ENCODE measurements around the gene KNL1. TPM values are rescaled to one million over a fixed set of nuclear protein-coding genes. Genes with fewer than 3 reads are reported as not detected.

The KNL1 gene
- total and polyA plus RNA-seq, 12 donors, result 0.10 to 2.6 (median 0.63) TPM

- intact Hi-C loops (cut with DNase I), result loop anchor here in 3 of 10 donors (5.0 to 10.0 kb wide), 3 partner anchors 56 to 199 kb away; partner anchors contain the start of gene VPS18 (in 1 of the 3)
- H3K9me3 ChIP-seq, result no peaks in the 10 kb centered on the region
- no peaks in the 10 kb centered on the region for H3K27me3 ChIP-seq
- no peak for DNase-seq
- H3K27ac ChIP-seq, result peak overlapping the region in 1 of 10 donors; percentile 98
- peaks cover 0 to 24% (median 18%) of the 10 kb centered on the region in 9 donors for H3K4me1 ChIP-seq
- TF ChIP-seq, protein P1, sequence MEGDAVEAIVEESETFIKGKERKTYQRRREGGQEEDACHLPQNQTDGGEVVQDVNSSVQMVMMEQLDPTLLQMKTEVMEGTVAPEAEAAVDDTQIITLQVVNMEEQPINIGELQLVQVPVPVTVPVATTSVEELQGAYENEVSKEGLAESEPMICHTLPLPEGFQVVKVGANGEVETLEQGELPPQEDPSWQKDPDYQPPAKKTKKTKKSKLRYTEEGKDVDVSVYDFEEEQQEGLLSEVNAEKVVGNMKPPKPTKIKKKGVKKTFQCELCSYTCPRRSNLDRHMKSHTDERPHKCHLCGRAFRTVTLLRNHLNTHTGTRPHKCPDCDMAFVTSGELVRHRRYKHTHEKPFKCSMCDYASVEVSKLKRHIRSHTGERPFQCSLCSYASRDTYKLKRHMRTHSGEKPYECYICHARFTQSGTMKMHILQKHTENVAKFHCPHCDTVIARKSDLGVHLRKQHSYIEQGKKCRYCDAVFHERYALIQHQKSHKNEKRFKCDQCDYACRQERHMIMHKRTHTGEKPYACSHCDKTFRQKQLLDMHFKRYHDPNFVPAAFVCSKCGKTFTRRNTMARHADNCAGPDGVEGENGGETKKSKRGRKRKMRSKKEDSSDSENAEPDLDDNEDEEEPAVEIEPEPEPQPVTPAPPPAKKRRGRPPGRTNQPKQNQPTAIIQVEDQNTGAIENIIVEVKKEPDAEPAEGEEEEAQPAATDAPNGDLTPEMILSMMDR (IDR thresholded peaks at IDR 0.05), result no peak
- H3K36me3 ChIP-seq, result peaks cover 0 to 38% (median 0%) of the 10 kb centered on the region in 9 donors
- no peak for ATAC-seq
- H3K4me3 ChIP-seq, result peak overlapping the region in 2 of 10 donors; percentile 85 to 90
- WGBS, 2 donors, result 82 to 84% methylated on average over 11 of the region's 11 CpGs
Observed at GRCh38 chr15:40696228-40696627, 102.2 kb downstream of the KNL1 start.

- Histone ChIP-seq H3K36me3 (peaks cover 0 to 39% (median 0%) of the 10 kb centered on the region in 9 donors), H3K9me3 (no peaks in the 10 kb centered on the region), H3K27ac (no peak overlapping the region), H3K27me3 (no peaks in the 10 kb centered on the region), H3K4me1 (peaks cover 0 to 24% (median 18%) of the 10 kb centered on the region in 9 donors), H3K4me3 (no peak overlapping the region)
- DNase-seq (no peak), ATAC-seq (no peak)
- 93 to 95% methylated on average over 7 of the region's 7 CpGs for WGBS, 2 donors
- TF ChIP-seq, protein P1 (IDR thresholded peaks at IDR 0.05), result no peak
- intact Hi-C loops (cut with DNase I), result loop anchor here in 3 of 10 donors (5.0 to 10.0 kb wide), 3 partner anchors 54 to 197 kb away; partner anchors contain the start of gene VPS18 (in 1 of the 3)
Observed at GRCh38 chr15:40697916-40698315, 103.9 kb downstream of the KNL1 start.

- peaks cover 0 to 56% (median 0%) of the 10 kb centered on the region in 9 donors for H3K36me3 ChIP-seq
- TF ChIP-seq, protein P1 (IDR thresholded peaks at IDR 0.05), result peak in 3 of 9 donors; percentile 6 to 18 (median 10)
- intact Hi-C loops (cut with DNase I), result no loop called here
- H3K9me3 ChIP-seq, result no peaks in the 10 kb centered on the region
- DNase-seq (no peak), ATAC-seq (no peak)
- H3K4me3 ChIP-seq, result no peak overlapping the region
- no peak overlapping the region for H3K27ac ChIP-seq
- 93 to 95% methylated on average over 7 of the region's 7 CpGs for WGBS, 2 donors
- no peaks in the 10 kb centered on the region for H3K27me3 ChIP-seq
- no peaks in the 10 kb centered on the region for H3K4me1 ChIP-seq
Observed at GRCh38 chr15:40702077-40702476, 108.0 kb downstream of the KNL1 start.

GRCh38 chr15:40706121-40706520, 112.1 kb downstream of the KNL1 start:
- WGBS, 2 donors, result 95 to 97% methylated on average over 2 of the region's 2 CpGs
- ATAC-seq, result no peak
- TF ChIP-seq, protein P1 (IDR thresholded peaks at IDR 0.05), result no peak
- Histone ChIP-seq H3K9me3 (no peaks in the 10 kb centered on the region), H3K27ac (no peak overlapping the region), H3K27me3 (no peaks in the 10 kb centered on the region), H3K4me3 (no peak overlapping the region), H3K4me1 (no peaks in the 10 kb centered on the region), H3K36me3 (peaks cover 0 to 66% (median 0%) of the 10 kb centered on the region in 9 donors)
- no peak for DNase-seq
- intact Hi-C loops (cut with DNase I), result no loop called here

Other genes starting within 250 kb of the KNL1 start
- gene PHGR1, start 243.2 kb upstream of the KNL1 start, total RNA-seq, result not detected
- not detected for gene PHGR1, start 243.2 kb upstream of the KNL1 start, polyA plus RNA-seq
- gene DISP2, start 236.0 kb upstream of the KNL1 start, total RNA-seq, result 1 to 10 TPM in 2 of 10 donors, under 1 TPM in 8; 0.08 to 1.3 (median 0.71) TPM
- gene DISP2, start 236.0 kb upstream of the KNL1 start, polyA plus RNA-seq, result 1 to 10 TPM in 1 of 2 donors, under 1 TPM in 1; 0.16 to 2.7 TPM
- gene KNSTRN, start 211.5 kb upstream of the KNL1 start, total RNA-seq, result 10 to 100 TPM in 3 of 10 donors, 1 to 10 TPM in 7; 5.3 to 16.0 (median 8.3) TPM
- gene KNSTRN, start 211.5 kb upstream of the KNL1 start, polyA plus RNA-seq, result 10 to 100 TPM in 1 of 2 donors, 1 to 10 TPM in 1; 8.2 to 13.1 TPM
- gene IVD, start 188.5 kb upstream of the KNL1 start, total RNA-seq, result 100 to 1,000 TPM in 7 of 10 donors, 10 to 100 TPM in 3; 71.1 to 143 (median 109) TPM
- gene IVD, start 188.5 kb upstream of the KNL1 start, polyA plus RNA-seq, result 10 to 100 TPM; 42.2 to 44.4 TPM
- 10 to 100 TPM; 12.1 to 17.8 (median 16.0) TPM for gene BAHD1, start 153.3 kb upstream of the KNL1 start, total RNA-seq
- gene BAHD1, start 153.3 kb upstream of the KNL1 start, polyA plus RNA-seq, result 1 to 10 TPM; 8.9 to 9.7 TPM
- gene CHST14, start 123.3 kb upstream of the KNL1 start, total RNA-seq, result 10 to 100 TPM in 2 of 10 donors, 1 to 10 TPM in 8; 5.7 to 11.5 (median 9.0) TPM
- gene CHST14, start 123.3 kb upstream of the KNL1 start, polyA plus RNA-seq, result 1 to 10 TPM; 5.3 to 8.8 TPM
- 10 to 100 TPM; 16.0 to 30.1 (median 21.6) TPM for gene CCDC32, start 29.2 kb upstream of the KNL1 start, total RNA-seq
- gene CCDC32, start 29.2 kb upstream of the KNL1 start, polyA plus RNA-seq, result 10 to 100 TPM; 25.0 to 37.5 TPM
- gene RPUSD2, start 24.9 kb upstream of the KNL1 start, total RNA-seq, result 10 to 100 TPM in 6 of 10 donors, 1 to 10 TPM in 4; 7.4 to 14.8 (median 10.7) TPM
- gene RPUSD2, start 24.9 kb upstream of the KNL1 start, polyA plus RNA-seq, result 10 to 100 TPM in 1 of 2 donors, 1 to 10 TPM in 1; 9.6 to 11.0 TPM
- 1 to 10 TPM in 2 of 10 donors, under 1 TPM in 8; 0.30 to 3.6 (median 0.76) TPM for gene RAD51, start 100.9 kb downstream of the KNL1 start, total RNA-seq
- gene RAD51, start 100.9 kb downstream of the KNL1 start, polyA plus RNA-seq, result under 1 TPM in 1 of 2 donors, not detected in 1; 0.43 TPM
- 10 to 100 TPM; 12.2 to 20.9 (median 17.6) TPM for gene RMDN3, start 161.0 kb downstream of the KNL1 start, total RNA-seq
- gene RMDN3, start 161.0 kb downstream of the KNL1 start, polyA plus RNA-seq, result 10 to 100 TPM; 16.2 to 21.7 TPM
- 1 to 10 TPM; 2.2 to 9.1 (median 3.7) TPM for gene GCHFR, start 169.8 kb downstream of the KNL1 start, total RNA-seq
- gene GCHFR, start 169.8 kb downstream of the KNL1 start, polyA plus RNA-seq, result 10 to 100 TPM in 1 of 2 donors, 1 to 10 TPM in 1; 5.8 to 10.8 TPM
- under 1 TPM in 3 of 10 donors, not detected in 7; 0.10 to 0.32 (median 0.31) TPM for gene C15orf62, start 175.7 kb downstream of the KNL1 start, total RNA-seq
- gene C15orf62, start 175.7 kb downstream of the KNL1 start, polyA plus RNA-seq, result under 1 TPM; 0.12 to 0.15 TPM
- gene ZFYVE19, start 212.8 kb downstream of the KNL1 start, total RNA-seq, result 10 to 100 TPM; 14.2 to 29.2 (median 18.2) TPM
- 10 to 100 TPM; 11.9 to 18.1 TPM for gene ZFYVE19, start 212.8 kb downstream of the KNL1 start, polyA plus RNA-seq
- gene DNAJC17, start 213.2 kb downstream of the KNL1 start, total RNA-seq, result 10 to 100 TPM in 9 of 10 donors, 1 to 10 TPM in 1; 9.9 to 17.7 (median 14.7) TPM
- gene DNAJC17, start 213.2 kb downstream of the KNL1 start, polyA plus RNA-seq, result 10 to 100 TPM; 34.5 to 62.1 TPM
- gene PPP1R14D, start 234.5 kb downstream of the KNL1 start, total RNA-seq, result not detected
- gene PPP1R14D, start 234.5 kb downstream of the KNL1 start, polyA plus RNA-seq, result not detected
- 1 to 10 TPM in 2 of 10 donors, under 1 TPM in 7, not detected in 1; 0.17 to 1.9 (median 0.47) TPM for gene SPINT1, start 249.8 kb downstream of the KNL1 start, total RNA-seq
- gene SPINT1, start 249.8 kb downstream of the KNL1 start, polyA plus RNA-seq, result under 1 TPM; 0.22 to 0.43 TPM